GM12878 (cell line): ENCODE data around the gene LINGO1.

Experiments used
- CTCF ChIP-seq, 3 experiments: IDR thresholded peaks in 2 of 3; conservative IDR thresholded peaks in 1 of 3; 2 replicates each; pipeline ENCODE4 v1.5.1; 2011; ENCODE audit warnings: low read depth in 3 of 3, low read length in 3 of 3, mild to moderate bottlenecking in 3 of 3, control low read depth in 2 of 3, moderate library complexity in 2 of 3, inconsistent platforms in 1 of 3, mixed read lengths in 1 of 3; ENCODE audit not compliant: control insufficient read depth in 2 of 3, insufficient read depth in 1 of 3; ENCODE audit errors: extremely low read depth in 1 of 3
- EP300 ChIP-seq, 2 experiments: fragments of 150-350 bp in 1 of 2; IDR thresholded peaks; 2 replicates each; pipeline ENCODE4 v1.6.1; 2011 to 2012; ENCODE audit warnings: low read depth in 2 of 2, low read length in 2 of 2, borderline replicate concordance in 1 of 2, improper control_type of control experiment in 1 of 2, inconsistent platforms in 1 of 2; ENCODE audit not compliant: control insufficient read depth in 1 of 2
- IRF3 ChIP-seq: fragments of 450-650 bp; IDR thresholded peaks from 2 replicates; pipeline ENCODE4 v1.6.1; 2014; ENCODE audit warnings: mild to moderate bottlenecking
- JUNB ChIP-seq: IDR thresholded peaks from 2 replicates; pipeline ENCODE4 v1.6.1; 2016; ENCODE audit warnings: antibody characterized with exemption, mild to moderate bottlenecking
- JUND ChIP-seq: IDR thresholded peaks from 2 replicates; pipeline ENCODE4 v1.6.1; 2012; ENCODE audit warnings: low read depth, mild to moderate bottlenecking, low read length, improper control_type of control experiment, moderate library complexity
- MEF2A ChIP-seq: IDR thresholded peaks from 2 replicates; pipeline ENCODE4 v1.6.1; 2011; ENCODE audit warnings: low read depth, mild to moderate bottlenecking, low read length, moderate library complexity; ENCODE audit not compliant: insufficient read depth
- POLR2A ChIP-seq: IDR thresholded peaks from 2 replicates; pipeline ENCODE4 v1.6.1; 2011; ENCODE audit warnings: low read depth, mild to moderate bottlenecking, low read length
- POLR2AphosphoS5 ChIP-seq: IDR thresholded peaks from 2 replicates; pipeline ENCODE4 v1.6.1; 2011; ENCODE audit warnings: mild to moderate bottlenecking, low read length, inconsistent platforms
- SIN3A ChIP-seq: IDR thresholded peaks from 2 replicates; pipeline ENCODE4 v1.6.1; 2012; ENCODE audit warnings: low read depth, low read length, improper control_type of control experiment
- STAT3 ChIP-seq: IDR thresholded peaks from 2 replicates; pipeline ENCODE4 v1.6.1; 2011; ENCODE audit warnings: low read depth, low read length, improper control_type of control experiment
- SUPT20H ChIP-seq: IDR thresholded peaks from 2 replicates; pipeline ENCODE4 v1.6.1; 2011; ENCODE audit warnings: low read depth, mild to moderate bottlenecking, low read length, moderate library complexity, borderline replicate concordance; ENCODE audit not compliant: control insufficient read depth
- TBL1XR1 ChIP-seq: IDR thresholded peaks from 2 replicates; pipeline ENCODE4 v1.6.1; 2012; ENCODE audit warnings: low read depth, low read length, improper control_type of control experiment
- USF1 ChIP-seq: IDR thresholded peaks from 2 replicates; pipeline ENCODE4 v1.6.1; 2011; ENCODE audit warnings: borderline replicate concordance, low read depth, mild to moderate bottlenecking, moderate library complexity, mixed read lengths, low read length; ENCODE audit not compliant: insufficient read depth; ENCODE audit errors: extremely low read length

- TF ChIP-seq POLR2A (no peak), USF1 (no peak), TBL1XR1 (no peak), CTCF (IDR thresholded peaks at IDR 0.05 in 2 of 3, conservative IDR thresholded peaks at IDR 0.05 in 1 of 3; ENCODE audit: control insufficient read depth in 2 of 3, extremely low read depth in 1 of 3, insufficient read depth in 1 of 3, low read depth in 3 of 3, low read length in 3 of 3) (no peak), SIN3A (no peak), JUND (no peak), IRF3 (no peak), EP300 (IDR thresholded peaks at IDR 0.05; ENCODE audit: borderline replicate concordance in 1 of 2, control insufficient read depth in 1 of 2, low read depth in 2 of 2, low read length in 2 of 2) (no peak), POLR2AphosphoS5 (no peak), STAT3 (no peak), JUNB (no peak), MEF2A (no peak), SUPT20H (no peak)
These were observed 7.3 kb downstream of the LINGO1 start for GRCh38 chr15:77625376-77625775.
